Testis (tissue), 3 donors: Measurements from ENCODE around the gene CYTIP. TPM values are rescaled to one million over a fixed set of nuclear protein-coding genes. Genes with fewer than 3 reads are reported as not detected.

Experiments used
- DNase-seq: peaks from one replicate; pipeline ENCODE4 v3.0.0-alpha.2; 2019
- H3K27ac ChIP-seq, 2 donors: fragments of 200-600 bp; sonication (generic); one replicate each; pipeline ENCODE4 v1.5.1; 2019
- H3K27me3 ChIP-seq: fragments of 200-600 bp; sonication (generic); one replicate; pipeline ENCODE4 v1.5.1; 2019
- H3K36me3 ChIP-seq: fragments of 200-600 bp; sonication (generic); one replicate; pipeline ENCODE4 v1.5.1; 2017; ENCODE audit warnings: low read depth; ENCODE audit errors: missing control alignments
- H3K4me1 ChIP-seq: fragments of 200-600 bp; sonication (generic); one replicate; pipeline ENCODE4 v1.5.1; 2019
- H3K4me3 ChIP-seq, 2 donors: fragments of 200-600 bp; sonication (generic); one replicate each; pipeline ENCODE4 v1.5.1; 2017 to 2019
- H3K9me3 ChIP-seq: fragments of 200-600 bp; sonication (generic); one replicate; pipeline ENCODE4 v1.5.1; 2017
- CTCF ChIP-seq, 3 experiments: fragments of 450-650 bp in 2 of 3; fragments of 200-600 bp in 1 of 3; sonication (generic) in 1 of 3; IDR thresholded peaks; one replicate each; pipeline ENCODE4 v1.5.1; 2016 to 2019; ENCODE audit warnings: antibody characterized with exemption in 3 of 3, mild to moderate bottlenecking in 2 of 3, moderate library complexity in 1 of 3
- POLR2A ChIP-seq: fragments of 450-650 bp; IDR thresholded peaks from one replicate; pipeline ENCODE4 v1.6.1; 2017; ENCODE audit warnings: antibody characterized with exemption, mild to moderate bottlenecking, moderate library complexity
- WGBS, 2 donors: methylation state at CpG; one replicate each; pipeline ENCODE4 v1.1.5; 2018; 5-methylcytosine and 5-hydroxymethylcytosine counted together
- intact Hi-C: fragments of 100-400 bp; cut with DNase I; formaldehyde crosslinking; loops from one replicate; pipeline ENCODE4 v1.15.1; 2023; ENCODE audit warnings: low total_unique reads
- polyA plus RNA-seq: library from polyadenylated mRNA; stranded (reverse); fragments of 350-450 nt; fragmentation: Illumina TruSeq; extraction: RNeasy Lipid Tissue Mini Kit (QIAGEN cat#74804); gene quantifications from one replicate; pipeline ENCODE4 v1.2.3, GENCODE V29; 2014; ENCODE audit warnings: low read depth, low replicate concordance; ENCODE audit not compliant: insufficient read depth
- total RNA-seq, 2 donors: library from RNA; depleted of rRNA; stranded (reverse); fragments of >200 nt; gene quantifications; one replicate each; pipeline ENCODE4 v1.2.3, GENCODE V29; 2016

Gene CYTIP
- total and polyA plus RNA-seq, 3 donors from 2014 or later = 3.9 to 9.1 (median 8.5) TPM

GRCh38 chr2:157487747-157488146 lies 43.9 kb upstream of the CYTIP start:
- Histone ChIP-seq H3K27me3 (no peaks in the 10 kb centered on the region), H3K9me3 (no peaks in the 10 kb centered on the region), H3K4me1 (no peaks in the 10 kb centered on the region), H3K27ac (no peak overlapping the region), H3K4me3 (no peak overlapping the region), H3K36me3 (no peaks in the 10 kb centered on the region)
- DNase-seq = no peak
- no peak for TF ChIP-seq CTCF (IDR thresholded peaks at IDR 0.05)
- no peak for TF ChIP-seq POLR2A
- intact Hi-C loops = no loop called here
- 87 to 91% methylated on average over 3 of the region's 3 CpGs for WGBS, 2 donors

- intact Hi-C loops = no loop called here
- WGBS, 2 donors = 76 to 88% methylated on average over 1 of the region's 1 CpG
- TF ChIP-seq POLR2A = no peak
- TF ChIP-seq CTCF (IDR thresholded peaks at IDR 0.05) = no peak
- no peak overlapping the region for H3K4me3 ChIP-seq
- no peaks in the 10 kb centered on the region for H3K4me1 ChIP-seq
- no peaks in the 10 kb centered on the region for H3K36me3 ChIP-seq
- no peak overlapping the region for H3K27ac ChIP-seq
- DNase-seq = no peak
- H3K9me3 ChIP-seq = no peaks in the 10 kb centered on the region
- no peaks in the 10 kb centered on the region for H3K27me3 ChIP-seq
These were observed 43.4 kb upstream of the CYTIP start for GRCh38 chr2:157487271-157487610.

- no peaks in the 10 kb centered on the region for H3K36me3 ChIP-seq
- no peak for DNase-seq
- no peak overlapping the region for H3K4me3 ChIP-seq
- H3K4me1 ChIP-seq = no peaks in the 10 kb centered on the region
- no peak overlapping the region for H3K27ac ChIP-seq
- TF ChIP-seq POLR2A = no peak
- no peak for TF ChIP-seq CTCF (IDR thresholded peaks at IDR 0.05)
- WGBS, 2 donors = 90 to 96% methylated on average over 4 of the region's 4 CpGs
- intact Hi-C loops = no loop called here
- H3K27me3 ChIP-seq = no peaks in the 10 kb centered on the region
- no peaks in the 10 kb centered on the region for H3K9me3 ChIP-seq
These were observed 42.8 kb upstream of the CYTIP start for GRCh38 chr2:157486596-157487270.

DNA sequence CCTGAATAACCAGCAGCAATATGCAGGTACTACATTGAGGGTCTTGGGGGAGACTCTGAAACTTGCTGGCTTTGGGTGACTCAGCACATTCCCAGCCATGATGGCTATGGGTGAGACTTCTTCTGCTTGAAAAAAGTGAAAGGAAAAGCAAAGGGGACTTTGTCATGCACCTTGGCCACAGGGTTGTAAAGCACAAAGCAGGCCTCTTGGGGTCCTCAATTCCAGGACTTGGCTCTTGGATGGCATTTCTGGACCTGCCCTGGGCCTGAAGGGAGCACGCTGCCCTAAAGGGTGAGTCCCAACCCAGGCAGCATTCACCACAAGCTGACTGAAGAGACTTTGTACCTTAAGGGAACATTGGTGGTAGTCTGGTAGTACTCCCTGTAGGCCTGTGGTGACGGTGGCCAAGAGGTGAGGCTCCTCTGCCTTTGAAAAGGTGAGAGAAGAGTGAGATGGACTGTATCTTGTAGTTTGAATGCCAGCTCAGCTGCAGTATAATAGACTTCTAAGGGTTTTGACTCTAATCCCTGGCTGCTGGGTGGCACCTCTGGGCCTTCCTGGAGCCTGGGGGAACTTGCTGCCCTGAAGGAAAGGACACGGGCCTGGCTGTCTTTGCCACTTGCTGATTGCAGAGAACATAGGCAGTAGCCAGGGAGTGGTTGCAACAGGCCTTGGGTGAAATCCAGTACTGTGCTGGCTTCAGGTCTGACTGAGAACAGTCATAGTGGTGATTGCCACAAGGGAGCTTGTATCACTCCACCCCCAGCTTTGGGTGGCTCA lies 36.5 kb upstream of the CYTIP start:
- H3K9me3 ChIP-seq = no peaks in the 10 kb centered on the region
- no peak overlapping the region for H3K27ac ChIP-seq
- WGBS, 2 donors = 84 to 89% methylated on average over 3 of the region's 3 CpGs
- intact Hi-C loops = no loop called here
- no peaks in the 10 kb centered on the region for H3K27me3 ChIP-seq
- H3K4me1 ChIP-seq = no peaks in the 10 kb centered on the region
- DNase-seq = peak; percentile 17
- H3K4me3 ChIP-seq = no peak overlapping the region
- no peaks in the 10 kb centered on the region for H3K36me3 ChIP-seq
- no peak for TF ChIP-seq POLR2A
- no peak for TF ChIP-seq CTCF (IDR thresholded peaks at IDR 0.05)
